ENCODE measurements around the gene CHSY1.

- TF ChIP-seq, protein P1, sequence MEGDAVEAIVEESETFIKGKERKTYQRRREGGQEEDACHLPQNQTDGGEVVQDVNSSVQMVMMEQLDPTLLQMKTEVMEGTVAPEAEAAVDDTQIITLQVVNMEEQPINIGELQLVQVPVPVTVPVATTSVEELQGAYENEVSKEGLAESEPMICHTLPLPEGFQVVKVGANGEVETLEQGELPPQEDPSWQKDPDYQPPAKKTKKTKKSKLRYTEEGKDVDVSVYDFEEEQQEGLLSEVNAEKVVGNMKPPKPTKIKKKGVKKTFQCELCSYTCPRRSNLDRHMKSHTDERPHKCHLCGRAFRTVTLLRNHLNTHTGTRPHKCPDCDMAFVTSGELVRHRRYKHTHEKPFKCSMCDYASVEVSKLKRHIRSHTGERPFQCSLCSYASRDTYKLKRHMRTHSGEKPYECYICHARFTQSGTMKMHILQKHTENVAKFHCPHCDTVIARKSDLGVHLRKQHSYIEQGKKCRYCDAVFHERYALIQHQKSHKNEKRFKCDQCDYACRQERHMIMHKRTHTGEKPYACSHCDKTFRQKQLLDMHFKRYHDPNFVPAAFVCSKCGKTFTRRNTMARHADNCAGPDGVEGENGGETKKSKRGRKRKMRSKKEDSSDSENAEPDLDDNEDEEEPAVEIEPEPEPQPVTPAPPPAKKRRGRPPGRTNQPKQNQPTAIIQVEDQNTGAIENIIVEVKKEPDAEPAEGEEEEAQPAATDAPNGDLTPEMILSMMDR (IDR thresholded peaks at IDR 0.05), result no peak
- no peak for TF ChIP-seq POLR2A (IDR thresholded peaks at IDR 0.05)
Measured at GRCh38 chr15:101146118-101146702, 105.6 kb downstream of the CHSY1 start.
